Osteoblast (primary cell): ENCODE measurements around the gene PSG11. TPM values are rescaled to one million over a fixed set of nuclear protein-coding genes. Genes with fewer than 3 reads are reported as not detected.

Source experiments
- DNase-seq: peaks from one replicate; pipeline ENCODE4 v3.0.0; 2011; ENCODE audit warnings: low spot score, mixed read lengths; ENCODE audit not compliant: insufficient read length; ENCODE audit errors: missing footprints
- H2AFZ ChIP-seq: 2 replicates; pipeline ENCODE4 v1.6.0; 2011; ENCODE audit warnings: mild to moderate bottlenecking, low read length
- H3K27ac ChIP-seq: 2 replicates; pipeline ENCODE4 v1.5.1; 2011; ENCODE audit warnings: mild to moderate bottlenecking, low read depth, low read length, moderate library complexity
- H3K27me3 ChIP-seq: 2 replicates; pipeline ENCODE4 v1.6.0; 2012; ENCODE audit warnings: mild to moderate bottlenecking, control low read depth, inconsistent platforms, low read length, moderate library complexity; ENCODE audit not compliant: insufficient read depth
- H3K36me3 ChIP-seq: 2 replicates; pipeline ENCODE4 v1.5.1; 2011; ENCODE audit warnings: mild to moderate bottlenecking, low read length, control low read depth, moderate library complexity; ENCODE audit not compliant: insufficient read depth
- H3K4me1 ChIP-seq: 2 replicates; pipeline ENCODE4 v1.5.1; 2011; ENCODE audit warnings: mild to moderate bottlenecking, low read length, control low read depth, moderate library complexity; ENCODE audit not compliant: insufficient read depth
- H3K4me2 ChIP-seq: 2 replicates; pipeline ENCODE4 v1.6.0; 2011; ENCODE audit warnings: mild to moderate bottlenecking, low read length; ENCODE audit not compliant: insufficient read depth
- H3K4me3 ChIP-seq: fragments of 200-600 bp; sonication (generic); 3 replicates; pipeline ENCODE4 v1.5.1; 2012; ENCODE audit warnings: mild to moderate bottlenecking, low read length, inconsistent platforms; ENCODE audit not compliant: insufficient read depth
- H3K79me2 ChIP-seq: 2 replicates; pipeline ENCODE4 v1.6.0; 2012; ENCODE audit warnings: mild to moderate bottlenecking, low read length, control low read depth, inconsistent platforms; ENCODE audit not compliant: insufficient read depth
- H3K9me3 ChIP-seq: 2 replicates; pipeline ENCODE4 v1.5.1; 2011; ENCODE audit warnings: low read depth, low read length, control low read depth
- H4K20me1 ChIP-seq: 2 replicates; pipeline ENCODE4 v1.6.0; 2012; ENCODE audit warnings: mild to moderate bottlenecking, low read length, control low read depth; ENCODE audit not compliant: insufficient read depth
- CTCF ChIP-seq: IDR thresholded peaks from 2 replicates; pipeline ENCODE4 v1.5.1; 2011; ENCODE audit warnings: mild to moderate bottlenecking, low read depth, low read length, moderate library complexity; ENCODE audit errors: extremely low read depth
- total RNA-seq: library from RNA; depleted of rRNA; stranded (reverse); fragments of >200 nt; gene quantifications from 2 replicates; pipeline ENCODE4 v1.2.3, GENCODE V29; 2012

Gene PSG11
- total RNA-seq, 1 donor: not detected

GRCh38 chr19:42965176-42965575 lies 61.1 kb downstream of the PSG11 start:
- Histone ChIP-seq H2AFZ (no peak overlapping the region), H3K4me2 (no peak overlapping the region), H4K20me1 (no peaks in the 10 kb centered on the region), H3K9me3 (no peaks in the 10 kb centered on the region), H3K36me3 (no peaks in the 10 kb centered on the region), H3K4me3 (no peak overlapping the region), H3K27me3 (no peaks in the 10 kb centered on the region), H3K79me2 (no peaks in the 10 kb centered on the region), H3K4me1 (peaks cover 9% of the 10 kb centered on the region), H3K27ac (no peak overlapping the region)
- no peak for DNase-seq
- no peak for TF ChIP-seq CTCF

DNA sequence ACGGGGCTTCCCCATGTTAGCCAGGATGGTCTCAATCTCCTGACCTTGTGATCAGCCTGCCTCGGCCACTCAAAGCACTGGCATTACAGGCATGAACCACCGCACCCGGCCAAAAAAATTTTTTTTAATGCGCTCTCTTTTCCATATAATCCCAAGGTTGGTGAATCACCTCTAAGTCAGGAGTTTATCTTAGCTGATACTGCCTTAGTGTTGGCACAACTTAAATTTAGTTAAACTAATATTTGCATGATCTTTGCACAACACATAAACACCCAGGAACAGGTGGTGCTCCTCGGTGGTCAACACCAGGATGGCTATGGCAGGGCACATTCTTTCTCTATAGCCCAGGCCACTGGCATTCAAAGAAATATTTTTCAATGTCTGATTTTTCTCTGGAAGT lies 65.2 kb downstream of the PSG11 start:
- H3K4me2 ChIP-seq: no peak overlapping the region
- H3K36me3 ChIP-seq: no peaks in the 10 kb centered on the region
- no peaks in the 10 kb centered on the region for H3K27me3 ChIP-seq
- H3K4me1 ChIP-seq: peaks cover 9% of the 10 kb centered on the region
- no peaks in the 10 kb centered on the region for H3K79me2 ChIP-seq
- H3K27ac ChIP-seq: no peak overlapping the region
- DNase-seq: no peak
- no peak overlapping the region for H3K4me3 ChIP-seq
- no peaks in the 10 kb centered on the region for H3K9me3 ChIP-seq
- no peak overlapping the region for H2AFZ ChIP-seq
- TF ChIP-seq CTCF: no peak
- H4K20me1 ChIP-seq: no peaks in the 10 kb centered on the region

Other genes with a start within 250 kb of the PSG11 start
- 0.36 and 1.2 TPM in 2 replicates for gene PSG1, start 146.8 kb downstream of the PSG11 start, total RNA-seq
- not detected in 2 replicates for gene PSG6, start 108.6 kb downstream of the PSG11 start, total RNA-seq
- not detected in 2 replicates for gene PSG7, start 89.3 kb downstream of the PSG11 start, total RNA-seq
- gene PSG2, start 56.2 kb upstream of the PSG11 start, total RNA-seq: 0.29 TPM in 1 of 2 replicates, not detected in the other
- gene PSG5, start 160.1 kb upstream of the PSG11 start, total RNA-seq: 1.4 and 11.8 TPM in 2 replicates
- under 0.01 and 1.1 TPM in 2 replicates for gene PSG4, start 179.2 kb upstream of the PSG11 start, total RNA-seq
- gene PSG9, start 243.1 kb upstream of the PSG11 start, total RNA-seq: not detected in 2 replicates